GM19395 (cell line): ENCODE data around the gene SMAP1.
"Not testable (repeated sequence)": the region's sequence is repeated elsewhere in the genome, so short reads cannot be mapped to it uniquely, and the experiment has no call there.

Source experiments
- ATAC-seq: cut with Tn5 transposase; IDR thresholded peaks from one replicate; pipeline ENCODE4 v1.9.1; 2021; ENCODE audit warnings: mild to moderate bottlenecking, moderate library complexity; ENCODE audit not compliant: unreplicated experiment

Gene SMAP1

DNA sequence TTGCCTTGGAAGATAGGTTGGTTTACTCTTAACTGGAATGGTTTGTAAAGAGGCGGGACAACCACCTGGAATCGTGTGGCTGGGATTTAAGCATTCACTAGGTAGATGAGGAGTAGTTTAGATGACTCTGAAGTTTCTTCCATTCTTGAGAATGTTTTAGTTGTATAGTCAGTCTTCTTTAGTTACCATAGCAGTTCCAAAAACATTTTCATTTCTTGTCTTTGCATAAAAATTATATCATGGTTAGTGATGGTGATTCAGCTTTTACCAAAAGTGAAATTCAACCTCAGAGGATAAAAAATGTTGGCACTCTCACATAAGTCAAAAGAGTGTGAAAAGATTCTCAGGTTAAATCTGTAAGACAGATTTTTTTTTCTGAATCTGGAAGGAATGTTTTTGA, 70.3 kb downstream of the SMAP1 start:
- ATAC-seq: no peak

GRCh38 chr6:70739534-70739933, 71.9 kb downstream of the SMAP1 start:
- no peak for ATAC-seq

GRCh38 chr6:70740746-70741145, 73.1 kb downstream of the SMAP1 start:
- ATAC-seq: not testable (repeated sequence)

GRCh38 chr6:70742462-70742861, 74.8 kb downstream of the SMAP1 start:
- ATAC-seq: not testable (repeated sequence)

DNA sequence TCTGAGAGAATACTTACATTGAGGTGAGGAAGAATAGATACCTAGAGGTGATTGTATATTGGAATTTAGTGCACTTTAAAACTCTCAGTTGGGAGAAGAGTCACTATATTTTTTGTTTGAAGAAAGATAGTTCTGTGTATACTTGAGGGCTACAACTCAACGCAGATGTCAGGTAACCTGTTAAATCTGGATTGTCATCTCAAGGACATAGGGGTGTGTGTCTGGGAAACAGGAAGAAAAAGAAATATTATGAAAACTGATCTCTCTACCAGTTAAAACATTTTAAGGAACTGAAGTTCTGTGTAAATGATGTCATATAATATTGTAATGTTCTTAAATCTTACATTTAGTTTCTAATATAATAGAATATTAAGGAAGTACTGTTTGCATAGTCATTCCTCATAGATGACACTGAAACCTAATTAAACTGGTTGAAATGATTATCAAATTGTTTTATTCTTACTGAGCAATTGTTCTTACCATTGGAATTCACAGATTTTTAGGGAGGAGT, 86.2 kb downstream of the SMAP1 start:
- no peak for ATAC-seq

DNA sequence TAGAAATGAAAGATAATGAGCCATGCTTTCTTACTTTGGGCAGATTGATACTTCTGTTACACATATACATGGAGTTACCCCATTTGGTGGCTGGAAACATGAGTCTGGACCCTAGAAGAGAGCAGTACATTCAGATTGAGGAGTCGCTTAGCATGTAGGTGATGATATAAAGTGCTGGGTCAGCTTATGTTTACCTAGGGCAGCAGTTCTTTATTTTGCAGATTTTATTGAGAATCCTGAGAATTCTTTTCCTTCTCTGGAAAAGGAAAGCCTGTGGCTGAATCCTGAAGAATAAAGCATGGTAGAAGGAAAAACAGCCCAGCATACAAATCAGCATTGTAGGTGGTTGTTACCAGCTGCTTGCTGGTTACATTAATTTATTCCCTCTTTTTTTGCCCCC, 91.2 kb downstream of the SMAP1 start:
- no peak for ATAC-seq

GRCh38 chr6:70763754-70764510, 96.2 kb downstream of the SMAP1 start:
- ATAC-seq: no peak

- ATAC-seq: no peak
These were observed 97.0 kb downstream of the SMAP1 start for GRCh38 chr6:70764706-70765105.

DNA sequence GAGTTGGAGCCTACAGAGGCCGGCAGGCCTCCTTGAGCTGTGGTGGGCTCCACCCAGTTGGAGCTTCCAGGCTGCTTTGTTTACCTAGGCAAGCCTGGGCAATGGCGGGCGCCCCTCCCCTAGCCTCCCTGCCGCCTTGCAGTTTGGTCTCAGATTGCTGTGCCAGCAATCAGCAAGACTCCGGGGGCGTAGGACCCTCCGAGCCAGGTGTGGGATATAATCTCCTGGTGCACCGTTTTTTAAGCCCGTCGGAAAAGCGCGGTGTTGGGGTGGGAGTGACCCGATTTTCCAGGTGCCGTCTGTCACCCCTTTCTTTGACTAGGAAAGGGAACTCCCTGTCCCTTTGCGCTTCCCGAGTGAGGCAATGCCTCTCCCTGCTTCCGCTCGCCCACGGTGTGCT, 103.7 kb downstream of the SMAP1 start:
- not testable (repeated sequence) for ATAC-seq

GRCh38 chr6:70779934-70780333, 112.3 kb downstream of the SMAP1 start:
- no peak for ATAC-seq

- ATAC-seq: no peak
These were observed 123.0 kb downstream of the SMAP1 start for GRCh38 chr6:70790483-70791224.

- peak; percentile 100 for ATAC-seq
These were observed 129.9 kb downstream of the SMAP1 start for GRCh38 chr6:70797625-70798024.

- ATAC-seq: no peak
These were observed 138.4 kb downstream of the SMAP1 start for GRCh38 chr6:70806086-70806485.

DNA sequence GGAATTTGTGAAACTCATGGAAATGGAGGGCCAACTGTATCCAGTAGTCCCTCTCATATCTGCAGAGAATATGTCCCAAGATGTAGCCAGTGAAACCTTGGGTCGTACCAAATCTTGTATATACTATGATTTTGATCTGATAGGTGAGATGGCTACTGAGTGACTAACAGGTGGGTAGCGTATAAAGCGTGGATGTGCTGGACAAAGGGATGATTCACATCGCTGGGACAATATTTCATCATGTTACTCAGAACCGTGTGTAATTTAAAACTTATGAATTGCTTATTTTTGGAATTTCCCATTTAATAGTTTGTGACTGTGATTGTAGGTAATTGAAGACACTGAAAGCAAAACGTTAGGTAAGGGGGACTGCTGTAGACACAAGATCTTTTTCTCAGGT, 144.1 kb downstream of the SMAP1 start:
- no peak for ATAC-seq

DNA sequence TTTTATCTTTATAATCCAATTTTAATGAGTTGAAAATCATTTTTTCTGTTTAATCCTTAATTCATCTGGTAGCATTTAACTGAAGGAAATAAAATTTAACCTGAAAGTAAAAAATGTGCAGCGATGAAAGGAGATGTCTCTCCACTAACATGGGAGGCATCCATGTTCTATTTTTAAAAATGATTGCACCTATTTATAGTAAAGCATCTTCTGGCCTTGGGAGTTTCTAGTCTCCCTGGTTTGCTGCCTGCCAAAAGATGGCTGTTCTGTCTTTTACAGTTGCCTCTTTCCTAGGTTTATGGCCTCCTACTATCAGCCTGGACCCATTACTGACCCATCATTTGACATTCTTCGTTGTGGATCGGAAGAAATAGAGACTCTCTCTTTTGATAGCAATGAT, 146.2 kb downstream of the SMAP1 start:
- ATAC-seq: no peak

DNA sequence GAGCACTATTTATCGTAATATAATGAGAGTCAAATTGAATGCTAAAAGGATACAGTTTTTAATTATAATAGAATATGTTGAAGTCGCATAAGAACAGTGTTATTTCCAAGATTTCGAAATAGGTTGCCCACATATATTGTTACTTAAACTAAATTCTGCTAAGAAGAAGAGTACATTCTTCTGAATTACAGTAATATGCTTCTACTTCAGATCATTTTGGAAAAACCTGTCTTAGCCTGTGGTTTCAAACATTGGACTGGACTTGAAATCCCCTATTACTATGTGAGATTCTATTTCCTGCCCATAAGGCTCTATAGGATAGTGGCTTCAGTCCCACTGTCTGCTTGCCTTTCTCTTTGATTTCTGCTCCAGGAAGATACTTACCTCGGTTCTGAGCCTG, 152.0 kb downstream of the SMAP1 start:
- no peak for ATAC-seq

- no peak for ATAC-seq
These were observed 153.1 kb downstream of the SMAP1 start for GRCh38 chr6:70820778-70821177.

GRCh38 chr6:70821751-70822150, 154.1 kb downstream of the SMAP1 start:
- no peak for ATAC-seq

DNA sequence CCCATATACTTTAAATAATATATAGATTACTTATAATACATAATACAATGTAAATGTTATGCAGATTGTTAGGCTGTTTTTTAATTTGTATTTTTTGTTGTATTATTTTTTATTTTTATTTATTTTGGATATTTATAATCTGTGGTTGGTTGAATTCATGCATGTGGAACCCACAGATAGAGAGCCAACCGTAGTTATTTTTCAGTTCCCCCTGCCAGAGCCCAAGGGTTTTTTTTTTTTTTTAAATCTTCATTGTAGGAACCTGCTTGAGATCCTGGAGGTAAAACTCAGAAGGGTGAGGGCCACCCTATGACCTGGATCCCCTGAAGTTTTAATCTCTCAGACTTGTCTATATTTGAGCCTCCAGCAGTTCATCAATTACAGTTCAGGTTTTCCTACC, 156.0 kb downstream of the SMAP1 start:
- ATAC-seq: no peak

DNA sequence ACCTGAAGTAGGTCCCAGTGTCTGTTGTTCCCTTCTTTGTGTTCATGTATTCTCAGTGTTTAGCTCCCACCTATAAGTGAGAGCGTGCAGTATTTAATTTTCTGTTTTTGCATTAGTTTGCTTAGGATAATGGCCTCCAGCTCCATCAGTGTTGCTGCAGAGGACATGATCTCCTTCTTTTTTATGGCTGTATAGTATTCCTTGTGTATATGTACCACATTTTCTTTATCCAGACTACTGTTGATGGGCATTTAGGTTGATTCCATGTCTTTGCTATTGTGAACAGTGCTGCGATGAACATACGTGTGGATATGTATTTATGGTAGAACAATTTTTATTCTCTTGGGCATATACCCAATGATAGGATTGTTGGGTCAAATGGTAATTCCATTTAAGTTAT, 163.7 kb downstream of the SMAP1 start:
- no peak for ATAC-seq

GRCh38 chr6:70834520-70834919, 166.8 kb downstream of the SMAP1 start:
- no peak for ATAC-seq

DNA sequence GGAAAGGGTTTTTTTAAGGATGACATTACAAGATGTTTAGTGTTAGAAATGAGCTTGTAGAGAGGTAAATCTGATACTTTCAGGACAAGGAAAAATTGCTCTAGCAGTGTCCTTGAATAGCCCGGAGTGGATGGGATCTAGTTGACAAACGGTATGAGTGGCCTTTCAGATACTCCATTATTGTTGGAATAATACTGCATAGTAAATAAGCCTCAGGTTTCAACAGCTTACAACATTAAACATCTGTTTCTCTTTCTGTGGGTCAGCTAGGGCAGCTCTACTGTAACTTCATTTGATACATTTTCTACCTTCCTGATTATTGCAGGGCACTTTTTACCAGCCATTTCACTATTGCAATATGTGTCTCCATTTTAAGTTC, 171.2 kb downstream of the SMAP1 start:
- ATAC-seq: no peak
